Mesendoderm (in vitro differentiated cells): ENCODE results near the gene KHK. TPM values are rescaled to one million over a fixed set of nuclear protein-coding genes. Genes with fewer than 3 reads are reported as not detected.

Experiments
- DNase-seq: peaks from one replicate; pipeline ENCODE4 v3.0.0; 2013
- H2AK5ac ChIP-seq: 2 replicates; pipeline ENCODE4 v1.6.1; 2013; ENCODE audit warnings: low read length, inconsistent platforms
- H2BK120ac ChIP-seq: 2 replicates; pipeline ENCODE4 v1.6.1; 2013; ENCODE audit warnings: low read depth, mild to moderate bottlenecking, low read length, moderate library complexity, mixed read lengths
- H2BK15ac ChIP-seq: replicated peaks from 2 replicates; pipeline ENCODE4 v1.6.1; 2013; ENCODE audit warnings: low read depth, mild to moderate bottlenecking, moderate library complexity
- H2BK5ac ChIP-seq: 2 replicates; pipeline ENCODE4 v1.6.1; 2013; ENCODE audit warnings: low read length, inconsistent platforms
- H3K18ac ChIP-seq: 2 replicates; pipeline ENCODE4 v1.6.1; 2013; ENCODE audit warnings: mild to moderate bottlenecking, low read length, mixed read lengths
- H3K23ac ChIP-seq: one replicate; pipeline ENCODE4 v1.6.1; 2013; ENCODE audit warnings: low read length
- H3K27ac ChIP-seq: 2 replicates; pipeline ENCODE4 v1.5.1; 2013; ENCODE audit warnings: low read depth, mild to moderate bottlenecking, inconsistent platforms, low read length, moderate library complexity
- H3K27me3 ChIP-seq: 2 replicates; pipeline ENCODE4 v1.6.1; 2013; ENCODE audit warnings: low read length, control low read depth, mild to moderate bottlenecking, inconsistent platforms; ENCODE audit not compliant: insufficient read depth, poor library complexity
- H3K36me3 ChIP-seq: 2 replicates; pipeline ENCODE4 v1.6.1; 2013; ENCODE audit warnings: low read length, inconsistent platforms; ENCODE audit not compliant: control insufficient read depth, insufficient read depth
- H3K4ac ChIP-seq: one replicate; pipeline ENCODE4 v1.6.1; 2013; ENCODE audit warnings: low read depth, mild to moderate bottlenecking, low read length, moderate library complexity
- H3K4me1 ChIP-seq: 2 replicates; pipeline ENCODE4 v1.6.1; 2013; ENCODE audit warnings: low read depth, low read length, inconsistent platforms; ENCODE audit not compliant: control insufficient read depth
- H3K4me2 ChIP-seq: 2 replicates; pipeline ENCODE4 v1.6.1; 2013; ENCODE audit warnings: low read length
- H3K4me3 ChIP-seq: 2 replicates; pipeline ENCODE4 v1.5.1; 2013; ENCODE audit warnings: mild to moderate bottlenecking, low read length
- H3K56ac ChIP-seq: one replicate; pipeline ENCODE4 v1.6.1; 2013; ENCODE audit warnings: low read length
- H3K79me1 ChIP-seq: 2 replicates; pipeline ENCODE4 v1.6.1; 2013; ENCODE audit warnings: low read length, inconsistent platforms
- H3K79me2 ChIP-seq: 2 replicates; pipeline ENCODE4 v1.6.1; 2013; ENCODE audit warnings: mild to moderate bottlenecking, low read length; ENCODE audit not compliant: control insufficient read depth, insufficient read depth
- H3K9ac ChIP-seq: 2 replicates; pipeline ENCODE4 v1.6.1; 2013; ENCODE audit warnings: low read length, inconsistent platforms
- H4K5ac ChIP-seq: one replicate; pipeline ENCODE4 v1.6.1; 2013; ENCODE audit warnings: low read length
- H4K8ac ChIP-seq: one replicate; pipeline ENCODE4 v1.6.1; 2013; ENCODE audit warnings: low read depth, mild to moderate bottlenecking, control low read depth, low read length, moderate library complexity
- WGBS: extraction: QIAGEN DNeasy Blood & Tissue Kit; methylation state at CpG from one replicate; pipeline ENCODE4 v1.1.7; 2013; ENCODE audit warnings: low lambda C conversion rate, missing lambda C conversion rate; ENCODE audit not compliant: insufficient coverage; ENCODE audit errors: extremely low coverage; 5-methylcytosine and 5-hydroxymethylcytosine counted together
- polyA plus RNA-seq, 2 experiments: library from polyadenylated mRNA; stranded (reverse); fragments of 200-250 nt; gene quantifications; one replicate each; pipeline ENCODE4 v1.2.3, GENCODE V29; 2013

KHK gene
- 2.0 TPM for polyA plus RNA-seq (2013, experiment 1 of 2)
- 2.3 TPM for polyA plus RNA-seq (2013, experiment 2 of 2)

GRCh38 chr2:27086724-27087593, at the start of gene KHK:
TSS of gene KHK (plus strand) at chr2:27086772. CDS start at chr2:27087260, 488 bp downstream.
- Histone ChIP-seq H3K27ac (no peak within 1 kb of the TSS), H3K79me2 (no peaks in the 10 kb centered on the region), H3K4me3 (peak within 1 kb of the TSS; percentile 38), H3K36me3 (no peaks in the 10 kb centered on the region), H3K23ac (peak within 1 kb of the TSS; percentile 1), H3K9ac (peak within 1 kb of the TSS; percentile 92), H4K8ac (peak within 1 kb of the TSS; percentile 59), H2BK120ac (no peak within 1 kb of the TSS), H3K4ac (no peak within 1 kb of the TSS), H2BK5ac (no peak within 1 kb of the TSS), H3K4me2 (peak within 1 kb of the TSS; percentile 87), H2BK15ac (no peak within 1 kb of the TSS), H3K79me1 (no peaks in the 10 kb centered on the region), H3K56ac (peak within 1 kb of the TSS; percentile 77), H2AK5ac (no peak within 1 kb of the TSS), H3K27me3 (no peaks in the 10 kb centered on the region), H4K5ac (no peak within 1 kb of the TSS), H3K18ac (peak within 1 kb of the TSS; percentile 35), H3K4me1 (no peaks in the 10 kb centered on the region)
- WGBS: no CpG with 5 or more reads among the region's 54 CpGs
- DNase-seq: no peak

- Histone ChIP-seq H3K4ac (no peak overlapping the region), H3K18ac (no peak overlapping the region), H4K8ac (no peak overlapping the region), H3K27ac (no peak overlapping the region), H4K5ac (no peak overlapping the region), H3K4me2 (no peak overlapping the region), H2BK5ac (no peak overlapping the region), H3K9ac (no peak overlapping the region), H3K79me2 (peaks cover 11% of the 10 kb centered on the region), H2BK120ac (no peak overlapping the region), H3K56ac (no peak overlapping the region), H3K4me3 (no peak overlapping the region), H2AK5ac (no peak overlapping the region), H2BK15ac (no peak overlapping the region), H3K79me1 (peaks cover 10% of the 10 kb centered on the region), H3K4me1 (peaks cover 3% of the 10 kb centered on the region), H3K27me3 (no peaks in the 10 kb centered on the region), H3K36me3 (peaks cover 25% of the 10 kb centered on the region), H3K23ac (no peak overlapping the region)
- DNase-seq: no peak
- no CpG with 5 or more reads among the region's 6 CpGs for WGBS
Observed at GRCh38 chr2:27038012-27038411, 48.6 kb upstream of the KHK start.

- Histone ChIP-seq H3K79me1 (peaks cover 5% of the 10 kb centered on the region), H3K36me3 (peaks cover 25% of the 10 kb centered on the region)
Observed at GRCh38 chr2:27038631-27039339, 47.8 kb upstream of the KHK start.

GRCh38 chr2:27039426-27039825, 47.1 kb upstream of the KHK start:
- no peak overlapping the region for H3K56ac ChIP-seq
- no peak overlapping the region for H3K9ac ChIP-seq
- no peak overlapping the region for H3K23ac ChIP-seq
- no peak overlapping the region for H4K5ac ChIP-seq
- no peaks in the 10 kb centered on the region for H3K79me1 ChIP-seq
- no peaks in the 10 kb centered on the region for H3K4me1 ChIP-seq
- no peak overlapping the region for H2AK5ac ChIP-seq
- H3K4me2 ChIP-seq: no peak overlapping the region
- no peak overlapping the region for H2BK120ac ChIP-seq
- WGBS: no CpG with 5 or more reads among the region's 6 CpGs
- H3K4me3 ChIP-seq: no peak overlapping the region
- no peak overlapping the region for H3K18ac ChIP-seq
- no peak overlapping the region for H3K4ac ChIP-seq
- no peak overlapping the region for H2BK15ac ChIP-seq
- H3K27me3 ChIP-seq: no peaks in the 10 kb centered on the region
- H2BK5ac ChIP-seq: no peak overlapping the region
- no peak for DNase-seq
- H3K27ac ChIP-seq: no peak overlapping the region
- H3K36me3 ChIP-seq: peaks cover 25% of the 10 kb centered on the region
- no peaks in the 10 kb centered on the region for H3K79me2 ChIP-seq
- no peak overlapping the region for H4K8ac ChIP-seq

More at GRCh38 chr2:27038631-27039339, 47.8 kb upstream of the KHK start:
- Histone ChIP-seq H3K4me3 (no peak overlapping the region), H2AK5ac (no peak overlapping the region), H3K4ac (no peak overlapping the region), H4K8ac (no peak overlapping the region), H3K4me1 (peaks cover 3% of the 10 kb centered on the region), H4K5ac (no peak overlapping the region), H2BK5ac (no peak overlapping the region), H3K9ac (no peak overlapping the region), H3K18ac (no peak overlapping the region), H2BK15ac (no peak overlapping the region), H3K27ac (no peak overlapping the region), H2BK120ac (no peak overlapping the region), H3K56ac (no peak overlapping the region), H3K23ac (no peak overlapping the region), H3K4me2 (no peak overlapping the region), H3K79me2 (peaks cover 4% of the 10 kb centered on the region), H3K27me3 (no peaks in the 10 kb centered on the region)
- no peak for DNase-seq
- WGBS: no CpG with 5 or more reads among the region's 17 CpGs

GRCh38 chr2:27039871-27040270, 46.7 kb upstream of the KHK start:
- peaks cover 25% of the 10 kb centered on the region for H3K36me3 ChIP-seq

More at GRCh38 chr2:27039871-27040270, 46.7 kb upstream of the KHK start:
- Histone ChIP-seq H3K4ac (no peak overlapping the region), H3K9ac (no peak overlapping the region), H2BK5ac (no peak overlapping the region), H3K79me1 (no peaks in the 10 kb centered on the region), H3K27ac (no peak overlapping the region), H3K27me3 (no peaks in the 10 kb centered on the region), H2AK5ac (no peak overlapping the region), H3K79me2 (no peaks in the 10 kb centered on the region), H4K8ac (no peak overlapping the region), H3K4me1 (no peaks in the 10 kb centered on the region), H3K23ac (no peak overlapping the region), H3K4me2 (no peak overlapping the region), H3K56ac (no peak overlapping the region), H4K5ac (no peak overlapping the region), H3K4me3 (no peak overlapping the region), H3K18ac (no peak overlapping the region), H2BK120ac (no peak overlapping the region), H2BK15ac (no peak overlapping the region)
- no peak for DNase-seq
- no CpG with 5 or more reads among the region's 7 CpGs for WGBS
